Kidney tubule cell (primary cell): ENCODE results near the gene ABCG4.

ENCODE experiments used
- DNase-seq: peaks from one replicate; pipeline ENCODE4 v3.0.0-alpha.2; 2018; ENCODE audit warnings: low spot score

Gene ABCG4

GRCh38 chr11:119207415-119207960 lies 58.6 kb downstream of the ABCG4 start:
- no peak for DNase-seq

GRCh38 chr11:119209186-119209585 lies 60.3 kb downstream of the ABCG4 start:
- no peak for DNase-seq

GRCh38 chr11:119210050-119210449 lies 61.2 kb downstream of the ABCG4 start:
- peak; percentile 29 for DNase-seq
